ENCODE data around the gene SLC22A15.

GRCh38 chr1:116019653-116020253 lies 43.4 kb downstream of the SLC22A15 start:
- no peak for TF ChIP-seq CTCF (conservative IDR thresholded peaks at IDR 0.05; ENCODE audit: low read depth in 2 of 2)
- TF ChIP-seq ZNF331 (CRISPR knock-in tag; IDR thresholded peaks at IDR 0.05; ENCODE audit: low read depth) = no peak
- TF ChIP-seq POLR2AphosphoS5 (IDR thresholded peaks at IDR 0.05; ENCODE audit: low read depth) = no peak
- no peak for TF ChIP-seq EZH2 (IDR thresholded peaks at IDR 0.05; ENCODE audit: low read depth, unreplicated experiment)
- no peak for TF ChIP-seq STAT1 (IDR thresholded peaks at IDR 0.05; ENCODE audit: unreplicated experiment)
- TF ChIP-seq REST (IDR thresholded peaks at IDR 0.05; ENCODE audit: unreplicated experiment) = no peak

All from GM23338 (cell line).